Suppressor macrophage treated with lipopolysaccharide for 4 hours (primary cell): ENCODE results near the gene CD74.
A peak's percentile ranks its signal among the peaks of the same experiment; 100 is the strongest.

Source experiments
- DNase-seq: peaks from one replicate; pipeline ENCODE4 v3.0.0-alpha.2; 2020

Gene CD74

GRCh38 chr5:150394912-150395687 is 17.6 kb downstream of the CD74 start:
- no peak for DNase-seq

GRCh38 chr5:150394131-150394530 is 18.6 kb downstream of the CD74 start:
- DNase-seq = no peak

- no peak for DNase-seq
Observed at GRCh38 chr5:150393096-150393645, 19.5 kb downstream of the CD74 start.

GRCh38 chr5:150392680-150393079 is 20.0 kb downstream of the CD74 start:
- DNase-seq = no peak

GRCh38 chr5:150391986-150392385 is 20.7 kb downstream of the CD74 start:
- no peak for DNase-seq

GRCh38 chr5:150391064-150391834 is 21.5 kb downstream of the CD74 start:
- no peak for DNase-seq

GRCh38 chr5:150389531-150390266 is 23.0 kb downstream of the CD74 start:
- no peak for DNase-seq

GRCh38 chr5:150386024-150386855 is 26.5 kb downstream of the CD74 start:
- DNase-seq = no peak

- no peak for DNase-seq
Observed at GRCh38 chr5:150384701-150385100, 28.0 kb downstream of the CD74 start.

- DNase-seq = no peak
Observed at GRCh38 chr5:150377964-150378694, 34.6 kb downstream of the CD74 start.

- DNase-seq = no peak
Observed at GRCh38 chr5:150376799-150377771, 35.6 kb downstream of the CD74 start.

GRCh38 chr5:150374651-150375050 is 38.1 kb downstream of the CD74 start:
- no peak for DNase-seq

- DNase-seq = peak; percentile 12
Observed at GRCh38 chr5:150372639-150373038, 40.1 kb downstream of the CD74 start.

GRCh38 chr5:150368526-150368925 is 44.2 kb downstream of the CD74 start:
- DNase-seq = no peak

- DNase-seq = no peak
Observed at GRCh38 chr5:150364004-150364403, 48.7 kb downstream of the CD74 start.

GRCh38 chr5:150363185-150363584 is 49.5 kb downstream of the CD74 start:
- no peak for DNase-seq

GRCh38 chr5:150361301-150361700 is 51.4 kb downstream of the CD74 start:
- no peak for DNase-seq

- DNase-seq = no peak
Observed at GRCh38 chr5:150358261-150359095, 54.2 kb downstream of the CD74 start.
